Pulmonary artery endothelial cell (primary cell): Measurements from ENCODE around the gene HIRIP3. TPM values are rescaled to one million over a fixed set of nuclear protein-coding genes. Genes with fewer than 3 reads are reported as not detected.
"Not testable (repeated sequence)": the region's sequence is repeated elsewhere in the genome, so short reads cannot be mapped to it uniquely, and the experiment has no call there.

Experiments
- DNase-seq: peaks from one replicate; pipeline ENCODE4 v3.0.0-alpha.2; 2011; ENCODE audit warnings: low read depth, low spot score
- total RNA-seq: library from RNA; depleted of rRNA; stranded (reverse); fragments of >200 nt; gene quantifications from 2 replicates; pipeline ENCODE4 v1.2.3, GENCODE V29; 2014

The HIRIP3 gene
- total RNA-seq, 1 donor from 2014 or later: 7.5 TPM

DNA sequence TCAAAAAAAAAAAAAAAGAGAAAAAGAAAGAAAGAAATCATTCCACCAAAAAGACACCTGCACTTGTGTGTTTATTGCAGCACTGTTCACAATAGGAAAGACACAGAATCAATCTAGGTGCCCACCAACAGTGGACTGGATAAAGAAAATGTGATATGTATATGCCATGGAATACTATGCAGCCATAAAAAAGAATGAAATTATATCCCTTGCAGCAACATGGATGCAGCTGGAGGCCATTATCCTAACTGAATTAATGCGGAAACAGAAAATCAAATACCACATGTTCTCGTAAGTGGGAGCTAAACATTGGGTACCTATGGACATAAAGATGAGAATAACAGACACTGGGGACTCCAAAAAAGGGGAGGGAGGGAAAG, 21.9 kb upstream of the HIRIP3 start:
- DNase-seq: no peak

DNA sequence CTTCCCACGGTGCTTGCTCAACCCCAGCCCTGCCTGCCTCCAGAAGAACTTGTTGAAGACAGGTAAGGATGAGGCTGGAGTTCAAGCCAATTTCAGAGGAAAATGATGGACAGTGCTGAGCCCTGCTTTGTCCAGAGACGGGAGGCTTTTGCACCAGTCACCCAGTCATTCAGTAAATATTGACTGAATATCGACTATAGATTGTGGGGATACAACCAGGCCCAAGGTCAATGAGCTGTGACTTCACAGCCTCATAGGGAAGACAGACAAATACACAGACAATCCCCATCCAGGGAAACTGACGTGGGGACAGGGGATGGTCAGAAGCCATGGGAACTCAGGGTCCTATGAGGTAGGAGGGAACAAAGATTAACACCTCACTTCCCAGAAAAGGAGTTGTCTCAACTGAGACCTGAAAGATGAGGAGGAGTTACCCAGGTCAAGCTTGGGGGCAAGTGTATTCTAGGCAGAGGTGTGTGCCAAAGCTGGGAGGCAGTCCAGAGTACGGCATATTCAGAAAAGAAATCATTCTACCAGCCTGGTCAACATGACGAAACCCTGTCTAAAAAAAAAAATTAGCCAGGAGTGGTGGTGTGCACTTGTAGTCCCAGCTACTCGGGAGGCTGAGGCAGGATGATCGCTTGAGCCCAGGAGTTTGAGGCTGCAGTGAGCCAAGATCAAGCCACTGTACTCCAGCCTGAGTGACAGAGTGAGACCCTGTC, 21.3 kb upstream of the HIRIP3 start:
- DNase-seq: no peak

DNA sequence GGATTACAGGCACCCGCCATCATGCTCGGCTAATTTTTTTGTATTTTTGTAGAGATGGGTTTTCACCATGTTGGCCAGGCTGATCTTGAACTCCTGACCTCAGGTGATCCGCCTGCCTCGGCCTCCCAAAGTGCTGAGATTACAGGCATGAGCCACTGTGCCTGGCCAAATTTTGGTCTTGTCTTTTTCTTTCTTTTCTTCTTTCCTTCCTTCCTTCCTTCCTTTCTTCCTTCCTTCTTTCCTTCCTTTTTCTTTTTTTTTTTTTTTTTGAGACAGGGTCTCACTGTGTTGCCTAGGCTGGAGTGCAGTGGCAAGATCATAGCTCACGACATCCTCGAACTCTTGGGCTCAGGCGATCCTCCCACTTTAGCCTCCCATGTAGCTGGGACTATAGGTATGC, 20.0 kb upstream of the HIRIP3 start:
- DNase-seq: not testable (repeated sequence)

DNA sequence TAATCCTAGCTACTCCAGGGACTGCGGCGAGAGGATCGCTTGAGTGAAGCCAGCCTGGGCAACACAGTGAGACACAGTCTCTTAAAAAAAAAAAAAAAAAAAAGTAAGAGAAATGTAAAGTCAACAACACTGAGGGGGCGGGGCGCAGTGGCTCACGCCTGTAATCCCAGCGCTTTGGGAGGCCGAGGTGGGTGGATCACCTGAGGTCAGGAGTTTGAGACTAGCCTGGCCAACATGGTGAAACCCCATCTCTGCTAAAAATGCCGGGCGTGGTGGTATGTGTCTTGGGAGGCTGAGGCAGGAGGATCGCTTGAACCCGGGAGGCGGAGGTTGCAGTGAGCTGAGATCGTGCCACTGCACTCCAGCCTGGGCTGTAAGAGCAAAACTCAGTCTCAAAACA, 17.2 kb upstream of the HIRIP3 start:
- DNase-seq: not testable (repeated sequence)

DNA sequence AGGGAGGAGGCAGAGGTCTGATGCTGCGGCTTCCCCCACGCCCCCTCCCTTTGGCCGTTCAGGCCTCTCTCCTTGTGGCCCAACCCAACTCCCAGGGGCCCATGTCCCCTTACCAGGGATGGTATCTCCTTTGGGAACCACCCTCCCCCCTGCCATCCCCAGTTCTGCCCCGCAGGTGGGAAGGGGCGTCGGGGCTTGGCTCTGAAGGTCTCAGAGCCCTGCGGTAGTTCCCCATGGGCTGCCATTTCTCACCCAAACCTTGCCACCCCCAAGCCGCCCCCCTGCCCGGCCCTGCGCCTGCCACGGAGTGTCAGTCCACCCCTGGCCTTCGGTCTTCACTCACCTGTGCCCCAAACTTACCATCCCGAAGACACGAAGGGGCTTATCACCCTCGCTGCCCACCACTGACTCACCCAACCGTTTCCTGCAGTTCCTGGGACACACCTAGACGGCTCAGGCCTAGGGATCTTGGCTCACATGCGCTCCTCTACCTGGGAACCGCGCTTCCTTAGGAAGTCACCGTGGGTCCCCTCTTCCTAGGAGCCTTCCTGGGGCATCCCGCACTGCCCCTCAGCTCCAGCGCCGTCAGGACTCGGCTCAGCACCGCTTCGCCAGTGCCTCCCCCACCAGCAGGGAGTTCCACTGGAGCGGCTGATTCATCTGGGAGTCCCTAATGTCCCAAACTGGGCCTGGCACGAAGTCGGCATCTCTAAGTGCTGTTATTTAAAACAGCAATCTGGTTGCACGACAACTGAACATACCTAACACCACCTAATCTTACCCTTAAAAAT, 16.5 kb upstream of the HIRIP3 start:
- DNase-seq: no peak

DNA sequence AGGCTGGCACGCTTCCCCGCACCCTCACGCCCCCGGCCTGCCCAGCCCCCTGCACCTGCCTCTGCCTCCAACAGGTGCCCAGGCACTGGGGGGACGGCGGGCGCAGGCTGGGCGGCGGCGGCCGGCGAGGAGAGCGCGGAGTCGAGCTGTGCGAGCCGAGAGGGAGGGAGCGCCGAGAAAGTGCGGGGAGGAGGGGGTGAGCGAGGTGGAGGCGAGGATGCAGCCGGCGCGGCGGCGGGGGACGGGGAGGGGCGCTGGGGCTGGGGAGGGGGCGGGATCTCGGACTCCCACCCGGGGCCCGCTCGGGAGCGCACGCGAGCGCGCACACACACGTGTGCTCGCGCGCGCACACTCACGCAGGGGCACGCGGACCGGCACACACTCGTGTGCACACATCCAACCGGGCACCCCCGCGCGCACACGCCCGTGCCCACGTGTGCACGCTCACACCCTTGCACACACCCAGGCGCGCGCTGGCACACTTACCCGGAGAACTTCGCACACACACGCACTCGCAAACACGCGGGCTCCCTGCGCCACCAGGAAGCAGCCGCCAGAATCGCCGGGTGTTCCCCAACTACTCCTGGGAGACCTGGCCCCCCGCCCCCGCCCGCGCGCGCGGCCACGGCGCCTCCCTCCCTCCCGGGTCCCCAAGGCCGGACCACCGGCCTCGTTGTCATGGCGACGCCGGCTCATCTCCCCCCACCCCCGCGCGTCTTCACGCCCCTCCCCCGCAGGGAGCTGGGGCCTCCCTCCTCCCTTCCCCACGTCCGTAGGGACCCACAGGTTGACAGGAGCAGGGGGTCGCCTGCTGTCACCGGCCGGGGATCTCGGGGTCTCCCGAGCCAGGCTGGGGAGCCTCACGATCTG, 15.7 kb upstream of the HIRIP3 start, which contains the start of gene DOC2A:
Gene DOC2A, minus strand, starts transcription at position 184 of the 870 bp plus-strand sequence. CDS start 805 bp downstream, outside the sequence.
- DNase-seq: no peak

DNA sequence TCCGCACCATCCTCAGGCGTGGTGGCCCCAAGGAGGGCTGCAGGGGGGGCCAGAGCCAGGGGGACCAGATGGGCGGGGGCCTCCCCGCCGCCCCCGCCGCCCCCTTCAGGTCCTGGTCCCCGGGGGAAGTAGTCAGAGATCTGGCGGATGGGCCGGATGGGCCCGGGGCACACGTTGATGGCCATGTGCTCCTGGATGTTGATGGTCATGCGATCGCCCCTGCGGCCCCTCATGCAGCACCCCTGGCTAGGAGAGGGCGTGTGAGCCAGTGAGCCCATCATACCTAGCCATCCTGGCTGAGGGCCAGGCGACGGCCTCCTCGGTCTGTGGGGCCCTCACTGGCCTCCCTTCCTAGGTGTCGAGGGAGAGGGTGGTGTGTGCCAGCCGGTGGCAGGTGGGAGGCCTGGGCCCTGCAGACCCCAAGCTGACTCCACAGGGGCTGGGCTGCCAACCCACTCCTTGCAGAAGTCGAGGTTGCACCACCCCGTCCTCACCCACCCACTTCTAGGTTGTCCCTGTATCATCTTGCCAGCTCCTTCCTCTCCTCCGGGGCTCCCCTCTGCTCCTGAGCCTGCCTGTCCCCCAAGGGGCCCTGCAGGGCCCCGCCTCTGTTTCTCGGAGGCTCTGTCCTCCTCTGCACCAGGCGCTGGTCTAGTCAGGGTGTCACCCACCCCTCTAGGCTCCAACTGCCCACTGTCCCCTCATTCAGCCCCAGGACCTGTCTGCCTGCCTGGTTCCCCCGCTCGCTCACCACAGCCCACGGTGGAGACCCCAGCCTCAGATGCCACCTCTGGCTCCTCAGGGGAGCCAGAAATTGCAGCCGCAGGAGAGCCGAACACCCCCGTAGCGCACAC, 14.8 kb upstream of the HIRIP3 start:
- no peak for DNase-seq

DNA sequence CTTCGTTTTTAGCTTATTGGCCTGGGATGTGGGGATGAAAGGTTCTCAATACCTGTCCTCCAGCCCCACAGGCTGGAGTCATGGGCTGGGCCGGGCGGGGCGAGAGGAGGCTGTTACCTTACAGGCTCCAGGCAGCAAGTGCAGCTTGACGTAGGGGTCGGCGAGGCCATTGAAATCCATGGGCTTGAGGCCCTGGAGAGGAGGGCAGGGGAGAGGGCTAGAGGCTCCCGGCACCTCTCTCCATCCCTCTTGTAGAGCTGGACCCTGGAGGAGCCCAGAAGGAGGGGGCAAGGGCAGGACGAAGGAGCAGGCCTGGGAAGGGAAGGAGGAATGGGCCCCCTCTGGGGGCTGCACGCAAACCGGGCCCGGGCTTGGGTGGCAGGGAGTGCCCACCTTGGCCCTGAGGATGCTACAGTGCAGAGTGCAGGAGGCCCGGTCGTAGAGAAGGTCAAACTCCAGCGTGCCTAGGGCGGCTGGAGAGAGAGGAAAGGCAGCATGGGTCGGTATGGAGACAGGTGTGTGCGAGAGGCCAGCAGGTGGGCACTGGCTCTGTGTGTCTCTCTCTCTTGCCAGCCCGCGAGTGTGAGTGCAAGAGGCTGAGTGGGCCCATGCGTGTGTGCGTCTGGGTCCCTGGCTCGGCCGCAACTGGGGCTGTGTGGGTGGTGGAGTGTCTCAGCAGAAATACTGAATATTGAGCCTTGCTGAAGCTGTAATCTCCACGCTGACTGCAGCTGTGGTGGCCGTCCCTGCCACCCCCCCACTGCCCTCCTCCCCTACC, 13.9 kb upstream of the HIRIP3 start:
- no peak for DNase-seq

DNA sequence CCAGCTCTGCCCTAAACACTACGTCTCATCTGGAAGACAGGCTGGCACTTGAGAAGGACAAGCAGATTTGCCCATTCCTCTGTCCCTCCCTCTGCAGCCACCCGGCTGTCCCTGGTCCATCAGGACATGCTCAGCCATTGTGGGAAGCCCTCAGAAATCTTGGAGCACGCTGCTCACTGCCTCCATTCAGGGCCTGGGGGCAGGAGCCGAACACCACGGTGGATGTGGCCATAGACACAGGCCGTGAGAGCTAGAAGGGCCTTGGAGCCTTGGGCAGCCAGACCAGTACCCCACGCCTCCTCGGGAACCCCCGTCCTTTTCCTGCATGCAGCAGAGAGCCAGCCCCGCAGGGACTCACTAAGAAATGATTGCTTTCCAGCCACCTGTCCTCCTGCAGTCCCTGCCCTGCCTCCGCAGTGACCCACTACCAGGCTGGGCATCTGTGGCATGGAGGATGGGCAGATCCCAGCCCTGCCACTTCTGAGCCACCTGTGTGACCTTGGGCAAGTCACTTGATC, 12.0 kb upstream of the HIRIP3 start:
- DNase-seq: no peak

DNA sequence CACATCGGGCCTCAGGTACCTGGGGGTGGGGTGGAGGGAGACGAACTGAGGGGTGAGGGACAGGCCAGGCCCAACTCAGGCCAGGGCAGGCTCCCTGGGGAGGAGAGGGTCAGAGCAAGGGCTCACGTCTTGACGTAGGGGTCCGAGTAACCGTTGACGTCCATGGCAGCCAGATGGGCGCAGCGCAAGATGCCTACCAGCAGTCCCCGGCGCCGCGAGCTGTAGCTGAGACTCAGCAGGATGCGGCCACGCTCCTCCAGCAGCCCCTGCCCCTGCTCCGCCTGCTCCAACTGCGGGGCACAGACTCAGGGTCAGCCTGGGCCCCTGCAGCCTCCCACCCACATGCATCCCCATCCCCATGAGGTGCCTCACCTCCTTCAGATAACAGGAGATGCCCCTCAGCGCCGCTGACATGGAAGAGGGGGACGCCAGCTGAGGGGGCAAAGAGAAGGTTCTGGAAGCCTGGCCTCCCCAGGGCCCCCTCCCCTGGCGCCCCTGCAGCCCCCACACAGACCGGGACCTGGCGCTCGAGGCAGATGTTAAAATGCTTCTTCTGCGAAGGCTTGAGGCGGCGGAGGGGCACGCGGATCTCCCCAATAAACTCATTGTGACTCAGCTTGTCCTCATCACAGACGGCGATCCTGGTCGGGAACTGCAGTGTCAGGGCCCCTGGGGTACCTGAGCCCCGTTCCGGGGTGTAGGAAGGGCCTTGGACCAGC, 11.4 kb upstream of the HIRIP3 start:
- DNase-seq: no peak

DNA sequence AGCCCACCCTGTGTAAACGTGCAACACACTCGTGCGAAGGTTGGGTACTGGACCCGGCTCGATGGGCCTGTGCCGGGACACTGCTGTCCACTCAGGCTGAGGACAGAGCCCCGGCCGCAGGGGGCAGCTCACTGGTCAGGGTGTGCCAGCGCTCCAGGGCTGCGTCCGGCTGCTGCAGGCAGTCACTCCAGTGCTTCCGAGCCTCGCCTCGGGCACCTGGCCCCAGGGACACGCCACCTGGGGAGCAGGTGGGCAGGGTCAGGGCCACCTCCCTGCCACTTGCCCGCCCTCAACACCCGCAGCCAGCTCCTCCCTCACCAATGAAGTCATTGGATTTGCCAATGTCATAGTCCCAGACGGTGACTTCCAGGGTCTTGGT, 10.7 kb upstream of the HIRIP3 start:
- DNase-seq: no peak

DNA sequence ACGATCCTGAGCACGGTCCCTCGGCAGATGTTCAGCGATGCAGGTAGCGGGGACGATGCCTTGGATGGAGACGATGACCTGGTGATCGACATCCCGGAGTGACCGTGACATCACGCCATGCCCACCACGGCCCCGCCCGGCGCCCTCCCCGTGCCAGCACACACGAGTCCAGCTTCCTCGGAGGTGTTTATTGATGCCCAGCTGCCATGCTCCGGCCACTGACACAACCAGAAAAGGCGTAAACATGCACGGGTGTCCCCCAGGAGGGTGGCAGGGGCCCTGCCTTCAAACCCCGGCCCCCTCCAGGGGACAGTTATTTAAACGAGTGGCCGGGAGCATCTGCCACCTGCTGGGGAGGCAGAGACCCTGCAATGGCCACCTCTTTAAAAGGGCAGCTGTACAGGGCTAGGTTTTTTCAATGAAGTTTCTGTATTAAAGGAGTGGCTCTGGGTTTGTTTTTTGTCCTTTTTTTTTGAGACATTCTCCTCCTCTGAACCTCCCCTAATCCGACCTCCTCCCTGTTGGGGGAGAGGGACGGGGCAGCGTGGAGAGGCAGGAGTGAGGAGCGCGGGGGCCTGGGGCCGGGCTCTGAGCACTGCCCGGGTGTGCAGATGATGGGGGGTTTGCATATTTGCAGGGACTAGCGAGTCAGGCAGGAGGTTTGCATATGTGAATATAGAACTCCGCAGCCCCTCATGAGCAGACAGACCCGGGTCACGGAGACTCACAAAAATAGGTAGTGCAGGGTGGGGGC, 10.1 kb upstream of the HIRIP3 start:
- DNase-seq: no peak

DNA sequence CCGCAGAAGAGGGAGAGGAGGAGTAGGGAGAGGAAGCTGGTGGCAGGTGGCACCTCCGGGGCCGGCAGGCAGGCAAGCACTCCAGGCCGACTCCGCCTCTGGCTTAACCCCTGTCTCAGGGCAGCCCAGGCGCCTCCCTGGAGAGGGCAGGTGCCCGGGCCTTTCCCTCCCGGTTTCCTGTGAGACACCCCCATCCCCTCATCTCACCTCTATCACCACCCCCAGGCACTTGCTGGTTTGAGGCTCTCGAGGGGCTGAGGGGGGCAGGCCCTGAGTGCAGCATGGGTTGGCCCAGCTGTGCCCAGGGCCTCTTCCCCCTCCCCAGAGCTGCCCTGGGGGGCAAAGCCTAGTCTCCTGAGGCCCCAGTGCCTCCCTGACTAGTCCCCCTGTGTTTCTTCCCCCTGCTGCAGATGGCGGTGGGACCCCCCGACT, 9.4 kb upstream of the HIRIP3 start:
- no peak for DNase-seq

DNA sequence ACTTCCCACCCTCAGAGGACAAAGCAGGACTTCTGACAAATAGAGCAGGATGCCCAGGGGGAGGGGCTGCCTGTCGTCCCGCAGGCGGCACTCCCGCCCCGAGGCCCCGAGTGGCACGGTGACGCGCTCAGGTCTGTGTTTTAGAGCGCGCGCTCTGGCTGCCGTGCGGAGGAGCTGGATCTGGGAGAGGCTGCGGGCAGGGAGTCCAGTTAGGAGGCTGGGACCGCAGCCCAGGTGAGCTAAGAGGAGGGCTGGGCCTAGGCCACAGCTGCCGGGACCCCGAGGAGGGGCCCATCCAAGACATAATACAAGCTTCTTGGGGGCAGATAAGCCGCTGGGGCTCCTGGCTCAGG, 9.0 kb upstream of the HIRIP3 start:
- no peak for DNase-seq

DNA sequence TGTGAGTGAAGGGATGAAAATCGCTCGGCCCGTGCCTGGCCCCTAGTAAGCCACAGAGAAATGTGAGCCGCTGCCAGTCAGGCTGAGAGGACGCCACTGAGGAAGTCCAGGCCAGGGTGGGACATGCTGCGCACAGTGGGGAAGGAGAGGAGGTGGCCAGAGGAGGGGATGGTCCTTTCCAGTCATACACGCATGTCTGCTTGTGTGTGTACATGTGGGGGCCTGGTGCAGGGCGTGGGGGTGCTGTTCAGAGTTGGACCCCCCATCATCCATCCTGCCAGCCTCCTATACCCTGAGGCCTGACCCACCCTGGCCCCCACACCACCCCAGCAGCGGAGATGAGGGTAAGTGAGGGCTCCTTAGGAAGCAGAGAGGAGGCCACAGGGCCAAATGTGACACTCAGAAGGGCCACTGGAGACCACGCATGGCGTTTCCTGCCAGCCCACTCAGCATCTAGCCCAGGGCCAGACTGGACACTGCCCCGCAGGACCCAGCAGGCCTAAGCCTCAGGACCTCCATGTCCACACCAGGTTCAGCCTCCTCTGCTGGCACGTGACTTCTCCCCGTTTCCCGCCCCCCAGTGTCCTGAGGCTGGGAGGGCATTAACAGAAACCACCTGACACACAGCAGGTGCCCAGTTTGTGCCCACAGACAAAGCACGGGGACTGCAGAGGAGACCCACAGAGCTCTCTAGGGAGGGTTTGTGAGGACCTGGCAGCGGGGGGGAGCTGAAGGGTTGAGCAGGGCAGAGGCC, 8.4 kb upstream of the HIRIP3 start:
- no peak for DNase-seq

DNA sequence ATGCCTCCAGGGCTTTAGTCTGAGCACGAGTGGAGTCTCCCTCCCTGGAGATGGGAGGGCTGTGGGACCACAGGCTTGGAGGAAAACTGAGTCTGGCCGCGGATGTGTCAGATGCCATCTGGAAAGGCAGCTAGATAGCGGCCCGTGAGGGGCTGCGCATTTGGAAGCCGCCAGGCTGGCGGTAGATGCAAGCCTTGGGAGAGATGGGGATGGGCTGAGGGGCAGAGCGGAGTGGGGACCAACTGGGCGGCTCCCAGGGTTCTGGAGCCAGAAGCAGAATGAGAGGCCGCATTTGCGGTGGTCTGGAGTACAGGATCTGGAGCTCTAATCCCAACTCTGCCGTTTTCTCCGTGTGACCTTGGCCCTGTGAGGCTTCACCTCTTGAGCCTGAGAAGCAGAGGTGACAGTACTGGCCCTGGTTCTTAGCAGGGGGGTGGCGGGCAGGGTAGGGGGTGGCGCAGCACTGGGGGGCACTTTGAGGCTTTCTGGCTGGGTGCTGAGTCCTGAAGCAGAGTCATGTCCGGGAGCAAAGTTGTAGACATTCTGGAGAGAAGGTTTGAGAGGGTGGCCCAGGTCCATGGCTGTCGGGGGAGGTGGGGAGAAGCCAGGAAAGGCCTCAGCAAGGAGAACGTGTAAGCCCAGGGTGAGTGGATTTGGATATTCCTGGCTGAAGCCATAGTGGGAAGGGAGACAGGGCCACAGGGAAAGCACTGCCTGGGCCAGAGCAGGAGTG, 7.4 kb upstream of the HIRIP3 start:
- DNase-seq: no peak
